CD4-positive, alpha-beta T cell treated with Interleukin-10 for 1 hour (primary cell): ENCODE measurements around the gene MSX1.

Experiments
- DNase-seq: peaks from one replicate; pipeline ENCODE4 v3.0.0-alpha.2; 2020

Gene MSX1

GRCh38 chr4:4842476-4843441 lies 16.7 kb upstream of the MSX1 start:
- DNase-seq = no peak

GRCh38 chr4:4843635-4844291 lies 15.7 kb upstream of the MSX1 start:
- DNase-seq = no peak

- DNase-seq = no peak
Observed at GRCh38 chr4:4845027-4845426, 14.4 kb upstream of the MSX1 start.

GRCh38 chr4:4847011-4847410 lies 12.5 kb upstream of the MSX1 start:
- DNase-seq = no peak

GRCh38 chr4:4848540-4848939 lies 10.9 kb upstream of the MSX1 start:
- DNase-seq = no peak

- no peak for DNase-seq
Observed at GRCh38 chr4:4849106-4849505, 10.4 kb upstream of the MSX1 start.

GRCh38 chr4:4849524-4850193 lies 9.8 kb upstream of the MSX1 start:
- DNase-seq = no peak

- no peak for DNase-seq
Observed at GRCh38 chr4:4851081-4851480, 8.4 kb upstream of the MSX1 start.

- DNase-seq = no peak
Observed at GRCh38 chr4:4851906-4852305, 7.6 kb upstream of the MSX1 start.

- no peak for DNase-seq
Observed at GRCh38 chr4:4852591-4853362, 6.7 kb upstream of the MSX1 start.

GRCh38 chr4:4853371-4853823 lies 6.1 kb upstream of the MSX1 start:
- no peak for DNase-seq

- no peak for DNase-seq
Observed at GRCh38 chr4:4853921-4854648, 5.4 kb upstream of the MSX1 start.

- no peak for DNase-seq
Observed at GRCh38 chr4:4854649-4855295, 4.7 kb upstream of the MSX1 start.

GRCh38 chr4:4855301-4856070 lies 4.0 kb upstream of the MSX1 start:
- no peak for DNase-seq

- no peak for DNase-seq
Observed at GRCh38 chr4:4856071-4857000, 3.1 kb upstream of the MSX1 start.

GRCh38 chr4:4857001-4857808 lies 2.3 kb upstream of the MSX1 start:
- DNase-seq = no peak

GRCh38 chr4:4857809-4858508 lies 1.5 kb upstream of the MSX1 start:
- DNase-seq = no peak
